Gastroesophageal sphincter (tissue), 3 donors: ENCODE results near the gene PDLIM5.

Source experiments
- CTCF ChIP-seq, 4 experiments: fragments of 200-600 bp in 2 of 4; fragments of 450-650 bp in 2 of 4; sonication (generic) in 1 of 4; IDR thresholded peaks; one replicate each; pipeline ENCODE4 v1.5.1; 2017 to 2019; ENCODE audit warnings: antibody characterized with exemption in 4 of 4, mild to moderate bottlenecking in 2 of 4, moderate library complexity in 2 of 4
- POLR2AphosphoS5 ChIP-seq: sonication (generic); formaldehyde crosslinking; IDR thresholded peaks from one replicate; pipeline ENCODE4 v1.6.1; 2017; ENCODE audit warnings: antibody characterized with exemption

GRCh38 chr4:94457692-94458106 is 6.0 kb downstream of the PDLIM5 start:
- TF ChIP-seq POLR2AphosphoS5 (peak; percentile 80), CTCF (IDR thresholded peaks at IDR 0.05) (no peak)
